Left forelimb (tissue), 1 donor: ENCODE measurements around the gene NTN4.
"Not testable (repeated sequence)": the region's sequence is repeated elsewhere in the genome, so short reads cannot be mapped to it uniquely, and the experiment has no call there.

ENCODE experiments used
- DNase-seq: peaks from one replicate; pipeline ENCODE4 v3.0.0-alpha.2; 2018; ENCODE audit warnings: low spot score

The NTN4 gene

DNA sequence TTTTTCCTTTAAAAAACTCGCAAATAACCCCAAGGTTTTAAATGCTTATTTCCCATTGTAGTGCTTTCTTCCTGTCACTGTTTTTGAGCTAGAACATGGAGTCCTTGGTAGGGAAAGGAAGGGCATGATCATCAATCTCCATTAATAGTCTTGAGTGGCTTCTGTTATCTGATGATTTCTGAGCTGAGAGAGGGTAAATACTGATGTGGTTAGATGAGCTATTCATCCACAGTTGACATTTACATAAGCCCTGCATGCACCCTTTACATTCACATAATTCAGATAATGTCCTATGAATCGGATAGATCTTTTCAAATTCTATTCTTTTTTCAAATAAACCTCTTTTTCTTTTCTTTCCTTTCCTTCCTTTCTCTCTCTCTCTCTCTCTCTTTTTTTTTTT, 81.4 kb downstream of the NTN4 start:
- DNase-seq, result no peak

DNA sequence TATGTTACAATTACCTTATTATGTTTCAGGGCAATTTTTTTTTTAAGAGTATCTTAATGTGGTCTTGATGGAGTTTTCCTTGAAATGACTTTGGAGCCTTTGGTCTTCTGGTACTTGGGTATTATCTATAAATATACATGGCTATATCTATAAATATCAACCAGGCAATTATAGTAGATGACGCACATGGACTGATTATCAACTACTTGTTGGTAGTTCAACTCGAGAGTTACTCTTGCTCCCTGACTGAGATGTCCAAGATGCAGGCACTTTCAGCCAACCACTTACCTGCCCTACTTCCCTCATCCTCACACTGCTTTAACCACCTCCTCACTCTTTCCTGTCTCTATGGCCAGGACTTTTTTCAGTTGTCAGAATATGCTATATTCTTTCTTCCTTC, 85.4 kb downstream of the NTN4 start:
- no peak for DNase-seq

DNA sequence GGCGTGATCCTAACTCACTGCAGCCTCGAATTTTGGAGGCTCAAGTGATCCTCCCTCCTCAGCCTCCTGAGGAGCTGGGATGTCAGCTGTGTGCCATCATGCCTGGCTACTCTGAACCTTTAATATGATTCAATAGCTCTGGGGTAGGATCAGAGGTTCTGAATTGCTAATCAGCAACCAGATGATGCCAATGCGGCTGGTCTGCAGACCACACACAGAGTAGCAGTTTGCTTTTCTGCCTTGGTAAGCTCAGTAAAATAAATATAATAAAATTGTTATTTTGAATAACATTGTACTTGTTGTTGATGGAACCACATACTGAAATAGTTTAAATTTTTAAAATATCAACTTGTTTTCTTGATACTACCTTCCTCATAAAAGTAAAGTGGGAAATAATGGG, 86.6 kb downstream of the NTN4 start:
- no peak for DNase-seq

DNA sequence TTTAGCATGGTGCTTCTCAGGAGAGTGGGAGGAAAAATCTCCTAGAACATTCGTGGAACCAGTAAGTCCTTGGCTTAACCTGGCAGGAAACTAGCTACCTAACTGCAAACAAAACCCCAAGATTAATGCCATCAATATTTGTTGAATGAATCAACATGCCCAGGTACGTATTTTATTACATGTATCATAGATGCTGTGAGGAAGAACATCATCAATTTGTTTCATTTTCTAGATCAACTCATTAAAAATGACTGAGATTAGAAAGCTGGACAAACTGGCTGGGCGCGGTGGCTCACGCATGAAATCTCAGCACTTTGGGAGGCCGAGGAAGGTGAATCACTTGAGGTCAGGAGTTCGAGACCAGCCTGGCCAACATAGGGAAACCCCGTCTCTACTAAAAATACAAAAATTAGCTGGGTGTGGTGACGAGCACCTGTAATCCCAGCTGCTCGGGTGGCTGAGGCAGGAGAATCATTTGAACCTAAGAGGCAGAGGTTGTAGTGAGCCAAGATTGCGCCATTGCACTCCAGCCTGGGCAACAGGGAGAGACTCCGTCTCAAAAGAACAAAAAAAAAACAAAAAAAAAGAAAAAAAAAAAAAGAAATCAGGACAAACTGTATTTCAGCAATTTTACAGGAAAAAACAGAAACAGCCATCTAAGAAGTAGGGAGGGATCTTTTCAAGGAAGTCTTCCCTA, 88.7 kb downstream of the NTN4 start:
- no peak for DNase-seq

DNA sequence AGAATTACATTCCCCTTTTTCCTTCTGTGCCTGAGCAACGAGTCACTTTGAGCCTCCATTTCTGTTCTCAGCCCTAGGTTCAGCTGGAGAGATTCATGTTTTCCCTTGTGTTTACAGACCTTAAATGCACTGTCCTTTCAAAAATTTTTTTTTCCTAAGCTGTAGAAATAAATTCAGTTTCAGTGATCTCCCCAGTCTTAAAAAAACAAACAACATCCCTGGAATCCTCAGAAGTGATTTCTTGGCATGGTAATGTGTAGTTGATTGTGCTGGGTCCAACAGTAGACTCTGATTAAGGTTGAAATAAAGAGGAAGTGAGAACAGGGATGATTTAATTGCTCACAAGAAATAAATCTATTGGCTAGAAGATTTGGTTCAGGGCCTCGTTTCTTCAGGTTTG, 89.3 kb downstream of the NTN4 start:
- DNase-seq, result no peak

DNA sequence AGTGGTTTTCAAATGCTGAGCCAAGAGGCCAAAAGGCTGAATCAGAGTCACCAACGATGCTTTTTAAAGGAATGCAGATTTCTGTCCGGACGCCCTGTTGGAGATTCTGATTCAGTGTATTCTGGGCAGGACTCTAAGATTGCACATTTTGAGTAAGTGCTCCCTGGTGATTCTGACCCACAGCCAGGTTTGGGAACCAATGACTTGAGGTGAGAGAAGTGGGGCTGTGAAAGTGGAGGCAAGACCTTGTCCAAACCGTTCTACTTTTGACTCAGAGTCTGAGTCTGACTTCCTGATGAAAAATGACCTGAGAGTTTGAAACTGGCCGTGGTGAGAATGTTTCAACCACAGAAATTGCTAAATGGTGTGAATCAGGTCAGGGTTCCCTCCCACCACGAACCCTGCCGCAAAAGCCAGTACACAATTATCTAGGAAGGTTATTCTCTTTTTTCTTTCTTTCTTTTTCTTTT, 90.2 kb downstream of the NTN4 start:
- no peak for DNase-seq

DNA sequence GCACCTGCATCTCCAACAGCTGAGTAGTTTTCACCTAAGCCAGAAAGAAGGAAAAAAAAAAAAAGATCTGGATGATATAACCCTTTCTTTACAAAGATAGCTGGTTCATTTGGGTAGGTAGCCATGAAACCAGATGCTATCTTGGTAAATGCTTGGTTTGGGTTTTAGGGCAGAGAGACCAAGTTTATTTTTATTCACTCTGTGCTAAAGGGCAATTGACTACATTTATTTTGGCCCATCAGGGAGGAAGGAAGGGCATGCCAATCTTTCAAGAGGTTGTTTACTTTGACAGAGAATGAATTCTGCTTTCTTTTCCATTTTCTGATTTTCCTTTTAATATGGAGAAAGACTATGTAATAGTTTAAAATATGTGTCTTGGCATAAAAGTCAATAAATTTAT, 91.0 kb downstream of the NTN4 start:
- no peak for DNase-seq

DNA sequence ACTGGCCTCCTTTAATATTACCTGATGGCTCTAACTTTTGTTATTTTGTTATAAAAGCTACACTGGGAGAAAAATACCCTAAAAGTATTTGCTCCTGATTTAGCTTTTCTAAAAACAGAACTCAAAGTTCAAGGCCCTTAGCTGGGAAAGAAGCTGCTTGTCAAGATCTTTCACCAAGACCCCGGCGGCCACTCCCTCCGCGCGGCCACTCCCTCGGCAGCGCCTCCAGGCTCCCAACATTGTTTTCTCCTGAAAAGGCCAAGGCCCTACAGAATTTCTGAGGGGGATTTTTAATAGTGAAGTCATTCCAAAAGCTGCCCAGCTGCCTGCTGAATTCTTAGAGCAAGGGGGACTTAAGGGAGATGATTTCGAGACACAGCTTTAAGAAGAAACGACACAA, 96.4 kb downstream of the NTN4 start:
- no peak for DNase-seq

DNA sequence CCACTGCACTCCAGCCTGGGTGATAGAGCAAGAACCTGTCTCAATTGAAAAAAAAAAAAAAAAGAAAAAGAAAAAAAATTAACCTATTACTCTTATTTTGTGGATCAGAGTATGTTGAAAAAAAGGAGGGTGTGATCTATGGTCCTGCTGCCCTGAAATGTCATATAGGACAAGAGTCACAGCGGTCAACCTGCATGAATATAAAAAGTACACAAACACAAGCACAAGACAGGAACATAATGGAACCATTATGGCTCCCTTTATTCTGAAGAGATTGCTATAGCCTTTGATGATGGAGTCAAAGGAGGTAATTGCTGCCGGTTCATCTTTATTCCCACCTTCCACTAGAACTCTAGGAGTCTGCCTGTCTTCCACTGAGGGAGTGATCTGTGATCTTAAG, 96.9 kb downstream of the NTN4 start:
- DNase-seq, result no peak

DNA sequence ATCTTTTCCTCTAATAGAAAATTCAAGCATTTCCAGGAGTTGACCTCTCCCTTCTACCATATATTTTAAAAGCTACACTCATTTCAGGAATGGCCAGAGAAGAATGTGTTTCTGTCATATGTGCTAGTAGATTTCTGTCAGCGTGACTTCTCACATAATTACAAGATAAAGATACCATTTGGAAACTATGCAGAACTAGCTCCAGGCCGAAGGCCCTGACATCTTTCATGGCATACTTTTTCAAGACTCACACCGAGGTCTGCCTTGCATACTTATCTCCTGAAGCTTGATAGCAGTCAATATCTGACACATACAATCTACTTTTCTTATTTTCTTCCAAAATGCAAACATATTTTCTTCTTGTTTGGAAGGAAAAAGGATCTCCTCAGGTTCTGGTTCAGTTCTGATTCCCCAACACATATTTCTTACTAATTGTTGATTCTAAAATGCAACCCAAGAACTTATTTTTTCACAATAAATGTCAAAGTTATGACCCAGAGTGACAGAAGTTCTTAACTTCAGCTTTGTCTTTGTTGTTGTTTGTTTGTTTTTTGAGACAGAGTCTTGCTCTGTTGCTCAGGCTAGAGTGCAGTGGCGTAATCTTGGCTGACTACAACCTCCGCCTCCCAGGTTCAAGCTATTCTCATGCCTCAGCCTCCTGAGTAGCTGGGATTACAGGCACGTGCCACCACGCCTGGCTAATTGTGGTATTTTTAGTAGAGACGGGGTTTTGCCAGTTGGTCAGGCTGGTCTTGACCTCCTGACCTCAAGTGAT, 99.5 kb downstream of the NTN4 start:
- DNase-seq, result no peak

DNA sequence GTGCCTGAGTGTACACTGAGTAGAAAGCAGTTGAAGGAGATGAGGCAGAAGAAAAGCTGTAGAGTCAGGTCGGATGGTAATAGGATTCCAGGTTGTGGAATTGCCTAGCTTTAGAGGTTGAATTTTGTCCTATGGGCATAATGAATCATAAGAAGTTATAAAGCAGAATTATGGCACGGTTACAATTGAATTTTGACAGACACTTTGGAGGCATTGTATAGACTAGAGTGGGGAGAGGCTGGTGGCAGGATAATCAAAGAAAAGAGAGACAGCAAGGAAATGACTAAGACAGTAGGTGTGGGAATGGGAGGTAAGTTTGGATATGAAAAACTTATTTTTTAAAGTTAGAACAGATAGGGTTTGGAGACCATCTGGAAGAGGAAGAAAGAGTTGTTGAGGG, 102.6 kb downstream of the NTN4 start:
- no peak for DNase-seq

DNA sequence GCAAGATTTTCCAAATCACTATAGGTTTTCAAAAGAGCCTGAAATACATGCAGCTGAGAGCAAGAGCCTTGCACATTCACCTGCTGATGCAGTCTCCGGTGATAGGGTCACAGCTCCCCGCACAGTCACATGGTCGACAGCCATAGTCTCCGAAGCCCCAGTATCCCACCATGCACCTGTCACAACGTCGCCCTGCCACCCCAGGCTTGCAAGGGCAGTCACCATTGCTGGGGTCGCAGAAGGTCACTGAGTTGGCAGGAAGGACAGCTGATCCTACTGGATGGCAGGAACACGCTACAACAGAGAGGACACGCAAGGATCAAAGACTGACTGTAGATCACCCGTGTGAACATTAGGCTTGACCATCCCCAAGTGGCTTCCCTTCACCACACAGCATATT, 107.1 kb downstream of the NTN4 start:
- DNase-seq, result no peak

DNA sequence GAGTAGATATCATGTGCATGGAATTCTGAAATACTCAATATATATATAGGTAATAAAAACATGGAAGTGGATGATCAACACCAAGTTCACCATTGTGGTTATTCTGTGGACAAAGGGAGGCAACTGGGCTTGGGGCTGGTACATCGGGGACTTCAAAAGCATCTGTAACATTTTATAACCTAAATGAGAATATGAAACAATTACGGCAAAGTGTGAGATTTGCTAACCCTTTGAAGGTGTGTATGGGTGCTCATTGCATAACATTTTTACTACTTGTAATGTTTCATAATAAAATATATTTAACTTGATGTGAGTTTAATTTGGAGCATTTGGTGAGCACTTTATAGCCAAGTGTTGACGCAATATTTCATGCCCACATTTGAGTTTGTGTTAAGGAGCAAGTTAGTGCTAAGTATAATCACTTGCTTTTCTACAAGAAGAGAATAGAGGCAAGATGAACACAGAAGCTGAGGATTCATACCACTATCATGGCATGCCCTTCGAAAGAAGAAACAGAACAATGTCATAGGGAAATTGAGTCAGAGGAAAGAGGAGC, 109.3 kb downstream of the NTN4 start:
- no peak for DNase-seq

DNA sequence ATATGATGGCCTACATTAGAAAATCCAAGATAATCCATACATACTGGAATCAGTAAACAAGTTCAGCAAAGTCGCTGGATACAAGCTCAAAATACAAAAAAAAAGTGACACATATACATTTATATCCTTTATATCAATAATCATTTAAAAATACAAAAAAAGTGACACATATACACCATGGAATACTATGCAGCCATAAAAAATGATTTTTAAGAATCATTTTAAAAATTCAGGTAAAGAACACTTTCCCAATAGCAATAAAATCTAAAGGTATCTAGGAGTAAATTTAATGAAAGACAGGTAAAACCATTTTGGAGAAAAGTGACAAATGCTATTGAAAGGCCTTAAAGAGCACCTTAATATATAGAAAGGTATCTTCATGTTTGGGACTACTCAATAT, 111.9 kb downstream of the NTN4 start:
- DNase-seq, result no peak

DNA sequence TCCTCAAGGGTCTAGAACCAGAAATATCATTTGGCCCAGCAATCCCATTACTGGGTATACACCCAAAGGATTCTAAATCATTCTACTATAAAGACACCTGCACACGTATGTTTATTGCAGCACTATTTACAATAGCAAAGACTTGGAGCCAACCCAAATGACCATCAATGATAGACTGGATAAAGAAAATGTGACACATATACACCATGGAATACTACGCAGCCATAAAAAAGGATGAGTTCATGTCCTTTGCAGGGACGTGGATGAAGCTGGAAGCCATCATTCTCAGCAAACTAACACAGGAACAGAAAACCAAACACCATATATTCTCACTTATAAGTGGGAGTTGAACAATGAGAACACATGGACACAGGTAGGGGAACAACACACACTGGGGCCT, 112.8 kb downstream of the NTN4 start:
- not testable (repeated sequence) for DNase-seq

DNA sequence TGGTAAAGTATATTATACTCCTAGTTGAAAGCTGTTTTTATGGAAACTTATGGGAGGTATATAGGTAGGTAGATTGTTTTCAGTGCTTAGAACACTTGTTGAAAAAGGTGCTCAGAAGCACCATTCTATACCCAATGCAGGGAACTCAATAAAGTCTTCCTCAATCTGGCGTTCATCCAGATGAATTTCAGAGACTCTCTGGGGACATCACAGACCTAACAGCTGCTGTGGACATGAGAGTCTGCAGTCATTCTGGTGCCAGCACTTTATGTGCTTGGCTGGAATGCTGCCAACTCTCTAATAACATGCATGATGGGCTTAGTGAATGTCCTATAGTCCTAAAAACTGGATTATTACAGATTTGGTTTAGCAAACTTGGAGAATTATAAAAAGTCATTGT, 115.9 kb downstream of the NTN4 start:
- DNase-seq, result no peak

DNA sequence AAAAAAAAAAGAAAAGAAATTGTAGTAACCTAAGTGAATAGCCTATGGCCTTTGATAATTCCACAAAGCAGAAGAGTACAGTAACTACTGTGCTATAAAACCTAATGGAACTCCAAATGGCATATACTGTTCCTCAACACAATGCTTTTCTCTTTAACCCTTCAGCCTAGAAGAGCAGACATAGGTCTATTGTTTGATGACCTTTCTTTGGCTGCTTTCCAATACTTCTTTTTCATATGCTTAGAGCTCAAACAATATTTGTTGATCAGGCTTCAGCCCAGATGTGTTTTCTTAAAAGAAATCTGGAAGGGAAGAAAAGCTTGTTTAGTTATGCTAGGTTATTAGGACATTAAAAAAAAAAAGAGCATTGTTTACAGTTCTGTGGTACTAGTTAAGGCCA, 116.4 kb downstream of the NTN4 start:
- DNase-seq, result no peak

DNA sequence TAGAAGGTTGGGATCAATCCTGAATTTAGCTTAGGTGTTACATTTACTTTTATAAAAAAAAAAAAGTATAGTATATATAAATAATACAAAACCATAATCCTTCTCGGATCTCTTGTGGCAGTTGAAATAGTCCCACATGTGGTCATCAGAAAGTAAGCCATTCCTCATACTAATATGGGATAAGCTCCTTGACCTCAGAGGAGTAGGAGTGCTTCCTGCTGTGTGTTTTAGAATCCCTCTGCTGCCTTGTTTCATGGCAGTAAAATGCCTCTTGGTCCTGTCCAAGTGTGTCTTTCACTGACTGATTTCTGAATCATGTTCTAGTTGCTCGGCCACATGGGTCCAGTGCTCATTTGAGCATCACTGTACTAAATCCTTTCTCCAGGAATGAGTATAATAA, 117.0 kb downstream of the NTN4 start:
- no peak for DNase-seq

DNA sequence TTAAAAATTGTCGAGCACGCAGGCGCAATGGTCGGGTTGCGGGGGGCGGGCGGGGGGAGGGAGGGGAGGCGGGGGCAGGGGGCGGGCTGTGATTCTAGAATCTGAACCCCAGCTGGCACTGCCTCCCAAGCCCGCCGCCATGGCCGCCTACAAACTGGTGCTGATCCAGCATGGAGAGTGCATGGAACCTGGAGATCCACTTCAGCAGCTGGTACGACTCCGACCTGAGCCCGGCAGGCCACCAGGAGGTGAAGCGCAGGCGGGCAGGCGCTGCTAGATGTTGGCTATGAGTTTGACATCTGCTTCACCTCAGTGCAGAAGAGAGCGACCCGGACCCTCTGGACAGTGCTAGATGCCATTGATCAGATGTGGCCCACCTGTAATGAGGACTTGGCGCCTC, 118.4 kb downstream of the NTN4 start:
- DNase-seq, result no peak

DNA sequence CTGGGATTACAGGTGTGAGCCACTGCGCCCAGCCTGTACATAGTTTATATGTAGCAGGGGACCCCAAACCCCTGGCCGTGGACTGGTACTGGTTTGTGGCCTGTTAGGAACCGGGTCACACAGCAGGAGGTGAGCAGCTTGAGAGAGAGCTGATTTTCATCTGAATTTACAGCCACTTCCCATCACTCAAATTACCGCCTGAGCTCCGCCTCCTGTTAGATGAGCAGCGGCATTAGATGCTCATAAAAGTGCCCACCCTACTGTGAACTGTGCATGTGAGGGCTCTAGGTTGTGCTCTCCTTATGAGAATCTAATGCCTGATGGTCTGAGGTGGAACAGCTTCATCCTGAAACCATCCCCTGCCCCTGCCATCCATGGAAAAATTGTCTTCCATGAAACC, 119.3 kb downstream of the NTN4 start:
- no peak for DNase-seq

DNA sequence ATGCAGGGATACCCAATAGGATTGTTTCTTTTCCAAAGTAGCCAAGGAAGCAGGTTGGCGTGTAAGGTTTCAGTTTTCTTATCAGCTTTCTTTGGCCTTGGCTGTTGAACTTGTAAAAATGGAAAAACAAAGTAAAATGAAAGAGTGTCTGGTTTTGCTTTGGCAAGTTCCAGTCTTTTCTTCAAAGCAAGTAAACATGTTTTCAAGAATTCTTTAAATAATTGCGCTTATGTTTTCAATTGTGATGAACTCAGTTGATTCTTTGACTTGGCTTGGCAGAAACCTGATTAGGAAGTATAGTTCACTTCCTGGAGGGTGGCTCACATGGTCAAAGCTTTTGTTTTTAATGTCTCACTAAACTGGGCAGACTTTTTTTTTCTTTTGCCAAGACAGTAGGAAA, 127.0 kb downstream of the NTN4 start:
- no peak for DNase-seq

DNA sequence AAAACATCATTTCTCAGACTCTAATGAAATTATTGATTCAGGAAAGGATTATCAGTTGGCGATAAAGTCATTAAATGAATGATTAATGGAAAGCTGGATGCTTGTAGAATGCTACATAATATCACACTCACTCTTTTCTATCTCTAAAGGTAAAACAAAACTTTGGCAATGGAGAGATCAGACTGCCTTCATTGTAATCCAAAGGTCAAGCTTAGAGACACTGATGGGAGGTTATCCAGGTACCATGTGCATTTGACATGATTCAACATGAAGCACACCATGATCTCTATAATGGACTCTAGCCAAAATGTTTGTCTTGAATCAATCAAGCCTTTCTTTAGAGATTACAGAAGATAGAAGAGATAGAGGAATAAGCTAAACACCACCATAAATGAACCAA, 129.2 kb downstream of the NTN4 start:
- DNase-seq, result no peak

DNA sequence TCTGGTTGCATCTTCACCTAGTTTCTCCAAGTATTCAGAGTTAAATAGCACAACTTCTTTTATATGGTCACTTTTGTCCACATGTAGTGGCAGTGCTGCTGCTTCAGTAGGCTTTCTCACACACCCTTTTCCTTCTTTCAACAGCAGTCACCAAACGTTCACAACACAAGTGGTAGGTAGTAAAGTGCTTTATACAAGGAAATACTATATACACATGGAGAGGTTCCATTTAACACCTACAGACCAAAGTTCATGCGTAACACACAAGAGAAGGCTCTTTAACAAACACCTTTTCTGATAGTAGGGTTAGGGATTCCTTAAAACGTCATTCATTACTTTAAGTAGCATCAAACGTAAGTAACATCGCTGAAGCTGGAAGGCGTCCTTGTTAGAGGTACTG, 132.2 kb downstream of the NTN4 start:
- no peak for DNase-seq

DNA sequence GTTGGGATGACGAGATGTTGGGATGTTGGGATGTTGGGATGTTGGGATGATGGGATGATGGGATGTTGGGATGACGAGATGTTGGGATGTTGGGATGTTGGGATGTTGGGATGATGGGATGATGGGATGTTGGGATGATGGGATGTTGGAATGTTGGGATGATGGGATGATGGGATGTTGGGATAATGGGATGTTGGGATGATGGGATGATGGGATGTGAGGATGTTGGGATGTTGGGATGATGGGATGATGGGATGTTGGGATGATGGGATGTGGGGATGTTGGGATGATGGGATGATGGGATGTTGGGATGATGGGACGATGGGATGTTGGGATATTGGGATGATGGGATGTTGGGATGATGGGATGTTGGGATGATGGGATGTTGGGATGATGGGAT, 135.9 kb downstream of the NTN4 start:
- DNase-seq, result not testable (repeated sequence)
